IPS-15b (cell line): ENCODE data around the gene LRTM1.

Experiments used
- H3K27me3 ChIP-seq: one replicate; pipeline ENCODE4 v1.6.1; 2013; ENCODE audit warnings: low read length; ENCODE audit not compliant: control insufficient read depth, insufficient read depth
- H3K36me3 ChIP-seq: one replicate; pipeline ENCODE4 v1.6.1; 2013; ENCODE audit warnings: low read length; ENCODE audit not compliant: control insufficient read depth, insufficient read depth
- H3K4me1 ChIP-seq: one replicate; pipeline ENCODE4 v1.6.1; 2013; ENCODE audit warnings: mild to moderate bottlenecking, low read length; ENCODE audit not compliant: control insufficient read depth, insufficient read depth
- H3K4me3 ChIP-seq: one replicate; pipeline ENCODE4 v1.5.1; 2013; ENCODE audit warnings: low read depth, low read length
- H3K9ac ChIP-seq: one replicate; pipeline ENCODE4 v1.6.1; 2013; ENCODE audit warnings: low read depth, mild to moderate bottlenecking, low read length
- H3K9me3 ChIP-seq: one replicate; pipeline ENCODE4 v1.6.1; 2013; ENCODE audit warnings: mild to moderate bottlenecking, low read length; ENCODE audit not compliant: control insufficient read depth, insufficient read depth

LRTM1 gene

DNA sequence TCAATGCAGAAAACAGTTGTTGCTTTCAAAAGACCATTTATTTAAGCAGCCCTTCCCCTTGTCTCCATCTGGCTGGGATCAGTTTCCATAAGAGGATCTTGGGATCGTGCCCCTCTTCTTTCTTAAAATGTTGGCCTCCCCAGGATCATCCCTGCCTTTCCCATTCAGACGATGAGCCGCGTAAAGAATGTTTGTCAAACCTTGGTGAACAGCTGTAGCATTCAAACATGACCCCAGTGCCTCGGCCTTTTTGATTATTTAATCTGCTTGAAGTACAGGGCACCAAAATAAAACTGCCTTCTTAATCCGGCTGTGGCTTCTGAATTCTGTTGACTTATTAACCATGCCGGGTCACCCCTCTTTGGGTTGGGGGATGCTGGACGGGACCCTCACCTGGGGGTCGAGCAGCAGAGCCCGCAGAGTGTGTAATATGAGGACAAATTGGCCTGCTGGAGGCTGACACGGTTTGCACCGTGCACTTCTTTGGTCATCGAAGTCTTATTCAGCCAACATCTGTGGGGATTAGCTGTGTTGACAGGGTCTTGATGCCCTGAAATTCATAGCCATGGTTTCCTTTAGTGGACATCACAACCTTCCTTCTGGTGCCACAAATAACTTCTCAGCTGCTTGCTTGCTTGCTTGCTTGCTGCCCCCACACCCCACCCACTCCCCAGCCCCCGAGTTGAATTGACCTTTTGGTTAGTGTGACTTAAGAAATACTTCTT is at the start of gene LRTM1:
Gene LRTM1 (minus strand): TSS at position 14 of the 725 bp plus-strand sequence. CDS start 148 bp downstream, outside the sequence.
- Histone ChIP-seq H3K9ac (no peak within 1 kb of the TSS), H3K4me1 (peaks cover 4% of the 10 kb centered on the region), H3K9me3 (no peaks in the 10 kb centered on the region), H3K27me3 (no peaks in the 10 kb centered on the region), H3K36me3 (no peaks in the 10 kb centered on the region), H3K4me3 (no peak within 1 kb of the TSS)

DNA sequence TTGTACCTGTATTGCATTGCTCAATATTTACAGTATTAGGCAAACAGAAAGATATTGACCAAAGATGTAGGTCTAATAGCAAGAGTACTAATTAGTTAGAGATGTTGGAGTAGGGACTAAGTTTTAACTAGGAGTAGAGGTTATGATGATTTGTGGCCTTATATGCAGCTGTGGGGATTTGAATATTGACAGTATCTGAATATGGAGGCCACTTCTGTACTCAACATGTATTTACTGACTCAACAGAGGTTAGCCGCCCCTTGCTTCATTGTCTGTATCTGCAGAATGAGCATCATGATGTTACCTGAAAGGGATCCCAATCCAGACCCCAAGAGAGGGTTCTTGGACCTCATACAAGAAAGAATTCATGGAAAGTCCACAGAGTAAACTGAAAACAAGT is 49.6 kb upstream of the LRTM1 start:
- Histone ChIP-seq H3K27me3 (no peaks in the 10 kb centered on the region), H3K4me3 (no peak overlapping the region), H3K9ac (no peak overlapping the region), H3K4me1 (no peaks in the 10 kb centered on the region), H3K36me3 (no peaks in the 10 kb centered on the region), H3K9me3 (no peaks in the 10 kb centered on the region)

- no peaks in the 10 kb centered on the region for H3K9me3 ChIP-seq
- H3K36me3 ChIP-seq: no peaks in the 10 kb centered on the region
- H3K4me3 ChIP-seq: no peak overlapping the region
- H3K4me1 ChIP-seq: peaks cover 5% of the 10 kb centered on the region
- no peaks in the 10 kb centered on the region for H3K27me3 ChIP-seq
- H3K9ac ChIP-seq: no peak overlapping the region
Measured at GRCh38 chr3:54970895-54971294, 43.0 kb upstream of the LRTM1 start.

GRCh38 chr3:54969652-54970051 is 41.8 kb upstream of the LRTM1 start:
- no peaks in the 10 kb centered on the region for H3K9me3 ChIP-seq
- no peaks in the 10 kb centered on the region for H3K27me3 ChIP-seq
- H3K4me3 ChIP-seq: no peak overlapping the region
- peaks cover 5% of the 10 kb centered on the region for H3K4me1 ChIP-seq
- H3K9ac ChIP-seq: no peak overlapping the region
- no peaks in the 10 kb centered on the region for H3K36me3 ChIP-seq

DNA sequence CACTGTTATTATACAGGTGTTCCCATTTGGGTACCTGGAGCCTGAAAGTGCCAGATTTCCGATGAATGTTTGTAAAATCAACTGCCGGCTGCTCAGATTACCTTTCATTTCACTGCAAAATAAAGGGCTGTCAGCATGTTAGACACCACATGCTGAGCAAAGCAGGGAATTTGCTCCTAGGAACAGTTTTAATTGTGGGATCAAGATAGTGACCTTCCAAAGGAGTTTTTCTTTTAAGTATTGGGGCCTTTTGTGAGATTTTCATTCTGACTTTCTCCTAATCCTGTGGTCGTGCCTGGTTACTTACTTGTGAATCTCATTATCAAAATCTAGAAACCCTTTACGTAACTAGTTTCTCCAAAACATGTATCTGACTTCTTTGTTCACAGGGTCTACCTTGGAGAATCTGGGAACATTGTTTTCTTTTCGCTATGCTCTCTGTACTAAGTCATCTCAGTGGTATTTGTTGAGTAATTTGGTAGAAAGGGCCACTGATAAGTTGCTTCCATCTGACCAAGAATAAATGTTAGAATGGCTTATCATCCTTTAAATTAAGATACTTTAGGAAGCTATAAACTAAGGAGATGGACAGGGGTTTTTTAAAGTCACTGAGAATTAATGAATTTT is 40.8 kb upstream of the LRTM1 start:
- no peak overlapping the region for H3K9ac ChIP-seq
- H3K27me3 ChIP-seq: no peaks in the 10 kb centered on the region
- no peaks in the 10 kb centered on the region for H3K36me3 ChIP-seq
- H3K9me3 ChIP-seq: no peaks in the 10 kb centered on the region
- H3K4me1 ChIP-seq: peaks cover 5% of the 10 kb centered on the region
- no peak overlapping the region for H3K4me3 ChIP-seq

GRCh38 chr3:54967731-54968161 is 39.9 kb upstream of the LRTM1 start:
- Histone ChIP-seq H3K4me3 (no peak overlapping the region), H3K4me1 (peaks cover 5% of the 10 kb centered on the region), H3K9me3 (no peaks in the 10 kb centered on the region), H3K36me3 (no peaks in the 10 kb centered on the region), H3K27me3 (no peaks in the 10 kb centered on the region), H3K9ac (no peak overlapping the region)

- no peaks in the 10 kb centered on the region for H3K36me3 ChIP-seq
- no peaks in the 10 kb centered on the region for H3K9me3 ChIP-seq
- no peaks in the 10 kb centered on the region for H3K27me3 ChIP-seq
- H3K4me1 ChIP-seq: peaks cover 5% of the 10 kb centered on the region
- no peak overlapping the region for H3K9ac ChIP-seq
- no peak overlapping the region for H3K4me3 ChIP-seq
Measured at GRCh38 chr3:54966979-54967378, 39.1 kb upstream of the LRTM1 start.

DNA sequence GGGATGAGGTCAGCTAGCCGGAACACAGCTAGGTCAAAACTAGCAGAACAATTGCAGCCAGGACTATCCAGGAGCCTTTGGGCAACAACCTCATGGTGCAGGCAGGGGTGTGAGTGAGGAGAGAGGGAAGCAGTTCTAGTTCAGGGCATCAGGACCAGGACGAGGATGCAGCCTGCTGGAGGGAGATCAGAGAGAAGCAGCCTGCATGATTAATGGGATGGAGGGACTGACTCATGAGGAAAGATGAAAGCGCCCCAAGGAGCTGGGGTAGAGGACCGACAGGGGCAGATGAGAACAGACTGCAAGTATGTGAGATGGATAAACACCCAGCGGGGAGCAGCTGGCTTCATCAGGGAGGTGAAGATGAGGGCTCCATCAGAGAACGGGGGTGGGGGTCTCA is 37.9 kb upstream of the LRTM1 start:
- no peak overlapping the region for H3K4me3 ChIP-seq
- no peak overlapping the region for H3K9ac ChIP-seq
- H3K27me3 ChIP-seq: no peaks in the 10 kb centered on the region
- H3K9me3 ChIP-seq: no peaks in the 10 kb centered on the region
- no peaks in the 10 kb centered on the region for H3K36me3 ChIP-seq
- H3K4me1 ChIP-seq: peaks cover 5% of the 10 kb centered on the region

DNA sequence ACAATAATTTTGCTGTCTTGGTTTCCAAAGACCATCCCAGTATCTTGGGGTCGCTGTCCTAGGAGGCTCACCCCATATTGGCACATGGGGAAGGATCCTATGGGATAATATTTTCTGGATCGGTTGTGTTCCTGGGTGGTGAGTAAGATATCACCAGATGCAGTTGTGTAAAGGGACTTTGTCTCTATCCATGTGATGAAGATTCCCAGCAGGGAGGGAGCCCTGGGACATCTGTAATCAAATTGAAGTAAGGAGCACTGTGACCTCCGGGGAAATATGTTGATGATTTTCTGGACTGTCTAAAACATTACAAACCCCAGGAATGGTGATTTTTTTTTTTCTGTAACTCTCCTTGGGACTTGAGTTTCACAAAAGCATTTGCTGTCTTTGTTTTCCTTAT is 36.2 kb upstream of the LRTM1 start:
- Histone ChIP-seq H3K4me3 (no peak overlapping the region), H3K4me1 (peaks cover 9% of the 10 kb centered on the region), H3K36me3 (no peaks in the 10 kb centered on the region), H3K9ac (no peak overlapping the region), H3K9me3 (no peaks in the 10 kb centered on the region), H3K27me3 (no peaks in the 10 kb centered on the region)

- H3K9ac ChIP-seq: no peak overlapping the region
- no peak overlapping the region for H3K4me3 ChIP-seq
- no peaks in the 10 kb centered on the region for H3K36me3 ChIP-seq
- no peaks in the 10 kb centered on the region for H3K9me3 ChIP-seq
- H3K27me3 ChIP-seq: no peaks in the 10 kb centered on the region
- peaks cover 6% of the 10 kb centered on the region for H3K4me1 ChIP-seq
Measured at GRCh38 chr3:54963641-54964040, 35.8 kb upstream of the LRTM1 start.

- Histone ChIP-seq H3K27me3 (no peaks in the 10 kb centered on the region), H3K4me3 (no peak overlapping the region), H3K9me3 (no peaks in the 10 kb centered on the region), H3K9ac (no peak overlapping the region), H3K36me3 (no peaks in the 10 kb centered on the region), H3K4me1 (peaks cover 4% of the 10 kb centered on the region)
Measured at GRCh38 chr3:54962200-54962599, 34.3 kb upstream of the LRTM1 start.

GRCh38 chr3:54960701-54961100 is 32.8 kb upstream of the LRTM1 start:
- Histone ChIP-seq H3K4me3 (no peak overlapping the region), H3K4me1 (peaks cover 4% of the 10 kb centered on the region), H3K36me3 (no peaks in the 10 kb centered on the region), H3K27me3 (no peaks in the 10 kb centered on the region), H3K9me3 (no peaks in the 10 kb centered on the region), H3K9ac (no peak overlapping the region)
